Muscle layer of colon (tissue), 2 donors: ENCODE measurements around the gene CAPZA2.
"Not testable (repeated sequence)": the region's sequence is repeated elsewhere in the genome, so short reads cannot be mapped to it uniquely, and the experiment has no call there.

Source experiments
- H3K27ac ChIP-seq: one replicate; pipeline ENCODE4 v1.7.0; 2013; ENCODE audit warnings: low read depth, mild to moderate bottlenecking, low read length, moderate library complexity
- H3K27me3 ChIP-seq, 2 donors: one replicate each; pipeline ENCODE4 v1.7.0; 2013; ENCODE audit warnings: low read length in 2 of 2, mild to moderate bottlenecking in 2 of 2; ENCODE audit not compliant: insufficient read depth in 2 of 2, control insufficient read depth in 1 of 2
- H3K36me3 ChIP-seq: one replicate; pipeline ENCODE4 v1.7.0; 2013; ENCODE audit warnings: mild to moderate bottlenecking, low read length; ENCODE audit not compliant: insufficient read depth
- H3K4me1 ChIP-seq: one replicate; pipeline ENCODE4 v1.7.0; 2013; ENCODE audit warnings: mild to moderate bottlenecking, low read length; ENCODE audit not compliant: insufficient read depth
- H3K4me3 ChIP-seq, 2 donors: one replicate each; pipeline ENCODE4 v1.7.0; 2013; ENCODE audit warnings: low read length in 2 of 2, low read depth in 1 of 2, mild to moderate bottlenecking in 1 of 2, moderate library complexity in 1 of 2
- H3K9ac ChIP-seq: one replicate; pipeline ENCODE4 v1.7.0; 2013; ENCODE audit warnings: low read length
- H3K9me3 ChIP-seq: one replicate; pipeline ENCODE4 v1.7.0; 2013; ENCODE audit warnings: mild to moderate bottlenecking, low read length
- donor health status: abdominal sarcoma.
- donor health status: Adenocarcinoma of cecum.

The CAPZA2 gene

DNA sequence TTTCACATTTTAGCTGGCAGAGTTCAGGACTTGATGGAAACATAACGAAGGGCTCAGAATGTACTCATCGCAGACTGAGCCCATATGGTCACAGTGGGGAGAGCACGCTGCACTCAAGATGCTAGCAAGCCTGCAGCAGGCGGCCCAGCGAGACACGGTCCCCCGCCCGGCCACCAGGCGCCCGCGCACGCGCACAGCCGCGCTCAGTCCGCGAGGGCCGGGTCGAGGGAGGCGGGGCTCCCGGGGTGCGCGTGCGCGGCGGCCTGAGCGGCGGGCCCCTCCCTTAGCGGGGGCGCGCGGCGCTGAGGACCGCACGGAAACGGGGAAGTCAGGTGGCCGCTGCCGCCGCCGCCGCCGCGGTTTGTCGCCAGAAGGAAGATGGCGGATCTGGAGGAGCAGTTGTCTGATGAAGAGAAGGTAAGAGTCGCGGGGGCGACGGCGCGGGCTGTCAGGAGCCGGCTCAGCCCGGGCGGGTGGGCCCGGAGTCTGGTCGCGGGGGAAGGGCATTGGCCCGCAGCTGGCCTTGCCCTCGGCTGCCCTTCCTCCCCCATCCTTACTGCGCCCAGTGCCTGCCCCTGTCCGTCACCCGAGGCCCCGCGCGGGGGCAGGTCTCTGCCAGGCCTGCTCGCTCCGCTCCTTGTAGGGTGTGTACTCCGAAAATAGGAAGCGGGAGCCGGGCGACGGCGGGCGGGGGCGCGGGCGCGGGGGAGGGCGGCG is at the start of gene CAPZA2:
TSS of gene CAPZA2 (plus strand) at position 354 of the 717 bp plus-strand sequence. CDS start at position 379, 25 bp downstream.
- Histone ChIP-seq H3K36me3 (no peaks in the 10 kb centered on the region), H3K27me3 (no peaks in the 10 kb centered on the region), H3K4me3 (peak within 1 kb of the TSS; percentile 72 to 93), H3K4me1 (peaks cover 11% of the 10 kb centered on the region), H3K9me3 (no peaks in the 10 kb centered on the region), H3K27ac (peak within 1 kb of the TSS; percentile 87), H3K9ac (peak within 1 kb of the TSS; percentile 99)

DNA sequence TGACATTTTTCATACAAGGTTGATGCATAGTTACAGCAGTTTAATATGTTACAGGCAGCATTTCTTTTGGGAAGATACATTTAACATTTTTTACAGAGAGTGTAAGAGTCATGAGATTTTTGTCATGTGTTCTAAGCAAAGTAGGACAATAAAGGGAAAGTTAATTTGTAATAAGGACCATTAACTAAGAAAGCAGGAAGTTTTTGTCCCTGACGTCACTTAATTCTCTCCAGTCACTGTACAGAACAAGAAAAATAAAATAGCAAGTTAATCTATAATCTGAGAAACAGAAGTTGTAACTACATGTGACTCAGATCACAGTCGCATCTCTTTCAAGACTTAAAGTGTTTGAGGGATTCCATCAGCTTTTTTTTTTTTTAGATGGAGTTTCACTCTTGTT is 49.5 kb upstream of the CAPZA2 start:
- Histone ChIP-seq H3K4me3 (no peak overlapping the region), H3K27me3 (no peaks in the 10 kb centered on the region)

DNA sequence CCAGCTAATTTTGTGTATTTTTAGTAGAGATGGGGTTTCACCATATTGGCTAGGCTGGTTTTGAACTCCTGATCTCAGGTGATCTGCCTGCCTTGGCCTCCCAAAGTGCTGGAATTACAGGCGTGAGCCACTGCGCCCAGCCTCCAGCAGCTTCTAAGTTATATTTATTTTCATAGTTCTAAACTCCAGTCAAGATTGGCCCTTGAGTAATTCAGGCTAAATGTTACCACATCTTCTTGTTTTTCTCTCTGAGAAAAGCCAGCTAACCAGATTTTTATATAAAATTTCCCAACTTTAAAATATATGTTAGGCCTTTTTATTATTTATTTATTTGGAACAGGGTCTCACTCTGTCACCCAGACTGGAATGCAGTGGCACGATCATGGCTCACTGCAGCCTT is 49.0 kb upstream of the CAPZA2 start:
- not testable (repeated sequence) for H3K9me3 ChIP-seq, H3K27ac ChIP-seq, H3K4me1 ChIP-seq, H3K4me3 ChIP-seq, H3K27me3 ChIP-seq, H3K36me3 ChIP-seq, H3K9ac ChIP-seq

More for the DNA sequence above, 49.5 kb upstream of the CAPZA2 start:
- Histone ChIP-seq H3K27ac (no peak overlapping the region), H3K9me3 (no peaks in the 10 kb centered on the region), H3K36me3 (no peaks in the 10 kb centered on the region), H3K9ac (no peak overlapping the region), H3K4me1 (peaks cover 6% of the 10 kb centered on the region)

DNA sequence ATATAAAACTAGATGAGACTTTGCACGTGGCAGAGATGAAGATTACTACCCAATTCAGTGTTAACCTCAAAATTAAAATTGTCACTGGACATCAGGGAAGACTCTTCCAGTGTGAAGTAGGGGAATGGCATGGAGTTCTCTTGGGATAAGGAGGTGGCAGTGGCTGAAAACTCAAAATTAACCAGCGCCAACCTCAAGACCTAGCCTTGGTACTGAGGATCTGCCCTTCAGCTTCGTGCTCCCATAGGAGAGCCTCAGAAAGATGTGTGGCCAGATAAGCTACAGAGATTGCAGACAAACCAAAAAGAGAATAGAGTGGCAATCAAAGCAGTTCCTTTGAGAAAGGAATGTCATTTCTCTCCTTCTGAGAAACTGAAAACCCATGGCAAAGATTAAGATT is 47.3 kb upstream of the CAPZA2 start:
- no peak overlapping the region for H3K4me3 ChIP-seq
- H3K9me3 ChIP-seq = no peaks in the 10 kb centered on the region
- H3K36me3 ChIP-seq = no peaks in the 10 kb centered on the region
- no peaks in the 10 kb centered on the region for H3K4me1 ChIP-seq
- H3K27me3 ChIP-seq = no peaks in the 10 kb centered on the region
- H3K9ac ChIP-seq = no peak overlapping the region
- no peak overlapping the region for H3K27ac ChIP-seq

DNA sequence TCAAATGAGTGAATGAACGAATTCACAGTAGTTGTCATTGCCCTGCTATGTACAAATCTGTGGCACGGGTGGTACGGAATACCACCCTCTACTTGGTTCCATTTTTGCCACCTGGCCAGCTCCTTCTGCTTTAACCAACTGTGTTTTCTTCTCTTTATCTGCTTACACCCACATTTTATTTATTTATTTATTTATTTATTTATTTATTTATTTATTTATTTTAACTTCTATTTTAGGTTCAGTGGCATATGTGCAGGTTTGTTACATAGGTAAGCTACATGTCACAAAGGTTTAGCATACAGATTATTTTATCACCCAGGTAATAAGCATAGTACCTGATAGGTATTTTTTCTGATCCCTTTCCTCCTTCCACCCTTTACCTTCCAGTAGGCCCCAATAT is 42.2 kb upstream of the CAPZA2 start:
- Histone ChIP-seq H3K9me3 (no peaks in the 10 kb centered on the region), H3K4me3 (no peak overlapping the region), H3K27ac (no peak overlapping the region), H3K27me3 (no peaks in the 10 kb centered on the region), H3K9ac (no peak overlapping the region), H3K4me1 (no peaks in the 10 kb centered on the region), H3K36me3 (no peaks in the 10 kb centered on the region)

DNA sequence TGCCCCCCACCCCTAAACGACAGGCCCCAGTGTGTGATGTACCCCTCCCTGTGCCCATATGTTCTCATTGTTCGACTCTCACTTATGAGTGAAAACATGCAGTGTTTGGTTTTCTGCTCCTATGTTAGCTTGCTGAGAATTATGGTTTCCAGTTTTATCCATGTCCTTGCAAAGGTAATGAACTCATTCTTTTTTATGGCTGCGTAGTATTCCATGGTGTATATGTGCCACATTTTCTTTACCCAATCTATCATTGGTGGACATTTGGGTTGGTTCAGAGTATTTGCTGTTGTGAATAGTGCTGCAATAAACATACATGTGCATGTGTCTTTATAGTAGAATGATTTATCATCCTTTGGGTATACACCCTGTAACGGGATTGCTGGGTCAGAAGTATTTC is 40.7 kb upstream of the CAPZA2 start:
- H3K9ac ChIP-seq, H3K4me3 ChIP-seq, H3K4me1 ChIP-seq, H3K27me3 ChIP-seq, H3K36me3 ChIP-seq, H3K27ac ChIP-seq, H3K9me3 ChIP-seq: not testable (repeated sequence)

DNA sequence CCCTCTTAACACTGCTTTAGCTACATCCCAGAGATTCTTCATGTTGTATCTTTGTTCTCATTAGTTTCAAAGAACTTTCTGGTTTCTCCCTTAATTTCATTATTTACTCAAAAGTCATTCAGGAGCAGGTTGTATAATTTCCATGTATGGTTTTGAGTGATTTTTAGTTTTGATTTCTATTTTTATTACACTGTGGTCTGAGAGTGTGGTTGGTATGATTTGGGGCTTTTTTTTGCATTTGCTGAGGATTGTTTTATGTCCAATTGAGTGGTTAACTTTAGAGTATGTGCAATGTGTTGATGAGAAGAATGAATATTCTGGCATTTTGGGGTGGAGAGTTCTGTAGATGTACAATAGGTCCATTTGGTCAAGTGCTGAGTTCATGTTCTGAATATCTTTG is 37.9 kb upstream of the CAPZA2 start:
- Histone ChIP-seq H3K27me3 (no peaks in the 10 kb centered on the region), H3K36me3 (no peaks in the 10 kb centered on the region)

DNA sequence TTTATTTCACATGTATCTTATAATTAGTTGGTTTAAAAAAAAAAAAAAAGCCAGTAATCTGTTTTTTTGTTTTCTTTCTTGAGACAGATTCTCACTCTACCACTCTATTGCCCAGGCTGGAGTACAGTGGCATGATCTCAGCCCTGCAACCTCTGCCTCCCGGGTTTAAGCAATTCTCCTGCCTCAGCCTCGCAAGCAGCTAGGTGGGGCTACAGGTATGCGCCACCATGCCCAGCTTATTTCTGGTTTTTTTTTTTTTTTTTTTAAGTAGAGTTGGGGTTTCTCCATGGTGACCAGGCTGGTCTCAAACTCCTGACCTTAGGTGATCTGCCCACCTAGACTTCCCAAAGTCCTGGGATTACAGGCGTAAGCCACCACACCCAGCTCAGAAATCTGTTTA is 34.1 kb upstream of the CAPZA2 start:
- Histone ChIP-seq H3K4me3 (no peak overlapping the region), H3K9ac (no peak overlapping the region), H3K27me3 (no peaks in the 10 kb centered on the region), H3K27ac (no peak overlapping the region), H3K4me1 (no peaks in the 10 kb centered on the region), H3K36me3 (no peaks in the 10 kb centered on the region), H3K9me3 (no peaks in the 10 kb centered on the region)

More for the DNA sequence above, 37.9 kb upstream of the CAPZA2 start:
- H3K27ac ChIP-seq = no peak overlapping the region
- H3K4me1 ChIP-seq = no peaks in the 10 kb centered on the region
- H3K4me3 ChIP-seq = no peak overlapping the region
- no peaks in the 10 kb centered on the region for H3K9me3 ChIP-seq
- H3K9ac ChIP-seq = no peak overlapping the region

DNA sequence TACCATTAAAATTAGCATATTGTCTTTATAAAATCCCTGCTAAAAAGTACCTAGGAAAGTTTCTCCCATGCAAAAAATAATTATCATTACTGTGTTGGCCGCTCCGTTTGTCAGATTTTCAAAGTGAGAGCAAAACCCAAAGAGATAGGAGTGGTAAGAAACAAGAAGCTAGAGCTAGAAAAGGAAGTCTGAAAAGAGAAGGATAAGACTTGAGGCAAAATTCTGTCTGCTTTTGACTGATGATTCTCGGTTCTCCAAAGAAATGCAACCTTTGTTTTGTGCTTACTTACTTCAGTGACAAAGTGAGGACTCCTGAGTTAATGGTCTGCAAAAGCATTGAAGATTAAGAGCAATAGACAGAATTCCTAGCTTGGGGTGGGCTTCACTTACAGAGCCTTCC is 33.3 kb upstream of the CAPZA2 start:
- H3K4me1 ChIP-seq = no peaks in the 10 kb centered on the region
- no peak overlapping the region for H3K9ac ChIP-seq
- H3K9me3 ChIP-seq = no peaks in the 10 kb centered on the region
- H3K27me3 ChIP-seq = no peaks in the 10 kb centered on the region
- no peaks in the 10 kb centered on the region for H3K36me3 ChIP-seq
- no peak overlapping the region for H3K4me3 ChIP-seq
- H3K27ac ChIP-seq = no peak overlapping the region

DNA sequence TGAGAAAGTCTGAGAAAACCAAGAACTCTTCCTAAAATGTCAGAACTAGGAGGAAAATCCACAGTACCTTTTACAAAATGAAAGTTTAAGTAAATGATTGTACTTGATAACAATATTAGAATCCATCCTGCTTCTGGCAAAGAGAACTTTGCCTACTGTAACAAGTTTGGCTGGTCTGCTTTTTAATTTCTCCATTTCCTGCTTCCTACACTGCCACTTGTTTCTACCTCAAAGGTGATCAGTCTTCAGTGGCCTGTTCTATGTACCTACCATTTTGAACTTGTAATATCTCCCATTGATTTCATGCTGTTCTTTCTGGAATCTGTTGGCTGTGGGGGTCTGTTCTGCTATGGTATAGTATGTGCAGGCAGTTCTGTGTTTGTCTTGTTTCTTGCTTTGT is 32.9 kb upstream of the CAPZA2 start:
- Histone ChIP-seq H3K4me1 (no peaks in the 10 kb centered on the region), H3K27me3 (no peaks in the 10 kb centered on the region), H3K36me3 (no peaks in the 10 kb centered on the region), H3K9ac (no peak overlapping the region), H3K9me3 (no peaks in the 10 kb centered on the region), H3K27ac (no peak overlapping the region), H3K4me3 (no peak overlapping the region)

DNA sequence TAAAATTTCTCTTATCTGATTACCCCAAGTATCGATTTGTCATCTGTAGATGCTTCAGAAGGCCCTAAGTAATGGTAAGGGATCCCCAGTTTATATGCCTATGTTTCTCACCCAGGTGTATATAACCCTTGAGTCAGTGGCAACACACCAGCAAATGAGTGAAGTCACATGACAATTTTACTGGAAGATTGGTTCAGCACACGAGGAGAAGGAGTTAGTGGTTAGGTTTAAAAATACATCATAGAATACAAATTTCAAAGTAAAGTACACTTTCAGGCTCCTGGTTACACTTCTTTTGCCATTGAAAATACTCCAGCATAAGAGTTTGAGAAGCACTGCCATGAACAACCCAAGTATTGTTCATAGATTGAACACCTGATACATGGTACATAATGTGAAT is 29.7 kb upstream of the CAPZA2 start:
- Histone ChIP-seq H3K27me3 (no peaks in the 10 kb centered on the region), H3K4me3 (no peak overlapping the region), H3K36me3 (no peaks in the 10 kb centered on the region), H3K27ac (no peak overlapping the region), H3K9ac (no peak overlapping the region), H3K9me3 (no peaks in the 10 kb centered on the region), H3K4me1 (no peaks in the 10 kb centered on the region)

DNA sequence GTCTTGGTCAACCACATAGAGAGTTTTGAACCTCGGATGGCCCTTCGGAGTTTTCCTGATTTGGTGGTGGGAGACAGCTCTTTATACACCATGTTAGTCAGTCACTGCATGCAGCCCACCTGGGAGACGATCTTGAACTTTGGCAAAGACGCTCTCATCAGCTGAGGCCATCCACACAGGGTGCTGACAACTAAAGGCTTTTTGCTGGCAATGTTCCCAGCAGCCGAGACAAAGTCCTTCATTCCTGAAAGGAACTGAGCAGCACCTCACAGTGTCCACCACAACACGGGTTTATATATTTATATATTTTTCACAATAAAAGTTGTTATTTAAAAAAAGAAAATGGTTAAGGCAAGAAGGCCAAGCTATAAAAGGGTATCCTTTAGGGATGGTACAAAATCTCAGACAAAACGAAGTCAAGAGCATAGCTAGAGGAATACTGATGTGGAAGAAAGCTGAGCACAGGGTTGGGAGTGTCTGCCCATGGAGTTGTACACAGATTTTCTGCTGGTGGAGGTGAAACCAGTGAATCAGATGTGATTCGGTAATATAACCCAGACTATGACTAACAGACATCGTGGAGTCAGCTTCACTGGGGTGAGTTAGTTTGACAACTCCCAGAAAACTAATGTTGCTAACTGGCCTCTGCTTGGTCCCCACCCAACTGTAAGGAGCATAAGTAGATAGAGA is 27.4 kb upstream of the CAPZA2 start:
- no peaks in the 10 kb centered on the region for H3K4me1 ChIP-seq
- no peak overlapping the region for H3K27ac ChIP-seq
- no peak overlapping the region for H3K9ac ChIP-seq
- H3K4me3 ChIP-seq = no peak overlapping the region
- no peaks in the 10 kb centered on the region for H3K9me3 ChIP-seq
- H3K36me3 ChIP-seq = no peaks in the 10 kb centered on the region
- H3K27me3 ChIP-seq = no peaks in the 10 kb centered on the region
